HG02588 (cell line): ENCODE data around the gene NRAS.

ENCODE experiments used
- ATAC-seq: cut with Tn5 transposase; IDR thresholded peaks from one replicate; pipeline ENCODE4 v1.9.1; 2021; ENCODE audit warnings: mild to moderate bottlenecking, moderate library complexity; ENCODE audit not compliant: unreplicated experiment

The NRAS gene

GRCh38 chr1:114728553-114728952, 12.0 kb upstream of the NRAS start:
- no peak for ATAC-seq

GRCh38 chr1:114725230-114725629, 8.7 kb upstream of the NRAS start:
- no peak for ATAC-seq

GRCh38 chr1:114723915-114724314, 7.3 kb upstream of the NRAS start:
- ATAC-seq, result no peak

DNA sequence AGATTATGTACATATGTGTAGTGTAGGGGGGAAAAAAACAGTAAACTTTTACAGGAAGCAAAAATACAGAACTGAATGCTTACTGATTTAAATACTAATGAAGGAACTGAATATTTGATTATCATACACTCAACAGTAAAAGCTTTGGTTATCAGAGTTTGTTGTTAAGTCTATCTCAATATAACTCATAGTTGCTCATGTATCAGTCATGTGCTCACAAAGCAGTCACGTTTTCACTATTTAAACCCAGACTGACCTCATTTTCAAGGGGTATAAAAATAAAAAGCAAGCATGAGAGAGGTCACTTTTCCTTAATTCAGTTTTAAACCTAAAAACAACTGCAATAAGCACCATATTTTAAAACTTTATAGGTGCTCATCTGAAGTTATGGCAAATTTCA, 6.9 kb upstream of the NRAS start:
- no peak for ATAC-seq

GRCh38 chr1:114720492-114720891, 3.9 kb upstream of the NRAS start:
- no peak for ATAC-seq

DNA sequence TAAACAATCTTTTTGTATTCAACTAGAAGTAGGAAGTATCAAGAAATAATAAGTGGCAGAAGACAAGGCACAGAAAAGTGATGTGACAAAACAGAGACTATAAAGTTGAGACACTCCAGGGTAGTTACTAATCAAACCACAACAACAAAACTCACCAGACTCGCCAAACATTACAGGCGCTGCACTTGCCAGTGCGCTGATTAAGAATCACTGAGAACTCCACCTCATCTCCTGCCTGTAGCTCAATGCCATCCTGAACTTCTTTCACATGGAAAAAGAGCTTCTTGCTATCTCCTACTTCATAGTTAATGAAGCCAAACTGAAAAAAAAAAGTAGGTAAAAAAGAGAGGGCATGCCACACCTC, 2.8 kb upstream of the NRAS start:
- no peak for ATAC-seq

- ATAC-seq, result no peak
Measured at GRCh38 chr1:114718661-114719423, 2.3 kb upstream of the NRAS start.

GRCh38 chr1:114715952-114716303, 643 bp downstream of the NRAS start:
- peak; percentile 13 for ATAC-seq

DNA sequence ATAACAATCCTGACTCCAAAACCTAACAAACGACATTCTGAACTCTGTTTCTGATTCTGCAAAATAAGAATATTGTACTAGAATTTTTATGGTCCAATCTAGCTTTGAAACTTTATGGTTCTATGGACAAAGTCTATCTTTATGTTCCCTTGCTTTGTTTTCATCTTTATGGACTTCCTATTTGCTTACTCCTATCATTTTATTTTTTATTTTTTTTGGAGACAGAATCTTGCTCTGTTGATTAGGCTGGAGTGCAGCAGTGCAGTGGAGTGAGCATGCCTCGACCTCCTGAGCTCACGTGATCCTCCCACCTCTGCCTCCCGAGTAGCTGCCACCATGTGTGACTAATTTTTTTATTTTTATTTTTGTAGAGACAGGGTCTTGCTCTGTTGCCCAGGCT, 3.6 kb downstream of the NRAS start:
- ATAC-seq, result no peak

DNA sequence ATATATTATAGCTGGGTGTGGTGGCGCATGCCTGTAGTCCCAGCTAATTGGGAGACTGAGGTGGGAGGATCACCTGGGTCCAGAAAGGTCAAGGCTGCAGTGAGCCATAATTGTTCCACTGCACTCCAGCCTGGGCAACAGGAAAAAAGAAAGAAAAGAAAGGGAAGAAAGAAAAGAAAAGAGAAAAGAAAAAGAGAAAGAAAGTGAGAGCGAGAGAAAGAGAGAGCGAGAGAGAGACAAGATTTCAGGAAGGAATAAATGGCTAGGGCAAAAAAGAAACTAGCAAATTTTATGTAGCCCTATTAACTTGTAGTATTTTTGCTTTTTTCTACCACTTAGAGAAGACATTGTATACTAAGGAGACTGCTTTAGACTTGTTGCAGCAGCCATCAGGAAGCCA, 6.2 kb downstream of the NRAS start:
- ATAC-seq, result no peak

- ATAC-seq, result no peak
Measured at GRCh38 chr1:114707604-114708003, 9.0 kb downstream of the NRAS start.

- peak; percentile 51 for ATAC-seq
Measured at GRCh38 chr1:114703242-114703641, 13.3 kb downstream of the NRAS start.

DNA sequence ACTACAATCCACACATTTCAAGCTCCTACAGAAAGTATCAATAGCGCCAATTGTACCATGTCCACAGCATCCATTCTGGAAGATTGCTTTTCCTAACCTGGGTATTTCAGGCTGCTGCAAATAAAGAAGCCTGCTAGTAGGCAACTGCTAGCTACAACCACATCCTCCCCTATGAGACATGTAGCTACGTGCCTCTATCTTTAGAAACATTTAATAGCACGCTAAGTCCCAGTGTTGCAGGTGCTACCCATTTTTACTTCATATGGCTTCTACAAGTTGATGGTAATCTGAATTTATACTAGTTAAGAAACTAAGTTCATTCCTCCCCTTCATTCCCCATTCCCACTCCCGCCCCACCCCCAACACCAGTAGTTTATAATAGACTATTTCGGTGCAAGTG, 13.8 kb downstream of the NRAS start:
- no peak for ATAC-seq

- ATAC-seq, result no peak
Measured at GRCh38 chr1:114701931-114702330, 14.6 kb downstream of the NRAS start.

GRCh38 chr1:114700036-114700600, 16.5 kb downstream of the NRAS start:
- ATAC-seq, result no peak

DNA sequence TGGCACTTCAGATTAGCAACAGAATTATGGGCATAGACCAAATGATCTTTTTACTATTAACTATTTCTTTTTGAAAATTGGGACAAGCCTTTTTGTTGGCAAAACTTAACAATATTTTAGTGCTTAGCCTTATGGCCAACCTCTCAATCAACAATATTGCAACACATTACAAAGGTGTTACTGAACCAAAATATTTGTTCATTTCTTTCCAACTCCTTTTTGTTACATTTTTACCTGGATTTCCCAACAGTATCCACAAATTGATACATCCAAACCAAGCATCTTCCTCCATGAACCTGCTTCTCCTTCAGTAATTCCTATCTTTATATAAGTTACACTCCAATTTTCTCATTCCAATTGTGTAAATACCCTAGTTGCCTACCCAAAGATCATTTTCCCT, 19.8 kb downstream of the NRAS start:
- ATAC-seq, result no peak

GRCh38 chr1:114695430-114696058, 21.0 kb downstream of the NRAS start, which contains the start of gene AMPD1:
TSS of gene AMPD1 (minus strand) at chr1:114695546. CDS start at chr1:114695471, 75 bp downstream.
- no peak for ATAC-seq

DNA sequence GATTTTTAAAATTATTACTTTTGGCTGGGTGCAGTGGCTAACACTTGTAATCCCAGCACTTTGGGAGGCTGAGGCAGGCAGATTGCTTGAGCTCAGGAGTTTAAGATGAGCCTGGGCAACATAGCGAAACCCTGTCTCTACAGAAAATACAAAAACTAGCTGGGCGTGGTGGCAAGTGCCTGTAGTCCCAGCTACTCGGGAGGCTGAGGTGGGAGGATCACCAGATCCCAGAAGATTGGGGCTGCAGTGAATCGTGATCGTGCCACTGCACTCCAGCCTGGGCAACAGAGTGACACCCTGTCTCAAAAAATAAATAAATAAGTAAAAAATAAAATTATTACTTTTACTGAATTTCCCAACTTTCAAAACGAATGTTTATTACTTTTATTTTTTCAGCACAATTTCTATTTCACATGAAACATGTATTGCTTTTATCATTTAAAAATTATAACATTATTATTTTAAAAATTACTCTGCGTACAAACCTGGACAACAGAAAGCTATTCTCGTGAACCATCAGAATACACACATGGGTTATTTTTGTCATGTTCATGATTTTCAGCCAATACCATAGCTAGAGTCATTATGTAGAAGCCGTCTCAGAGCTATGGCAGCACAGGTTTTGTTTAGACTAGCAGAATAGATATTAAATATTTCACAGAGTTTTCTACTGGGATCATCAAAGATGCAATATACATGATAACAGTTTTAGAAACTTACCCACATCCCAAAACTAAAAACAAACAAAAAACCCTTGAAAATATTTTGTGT, 21.8 kb downstream of the NRAS start:
- ATAC-seq, result no peak

- ATAC-seq, result no peak
Measured at GRCh38 chr1:114692947-114693346, 23.6 kb downstream of the NRAS start.

- ATAC-seq, result no peak
Measured at GRCh38 chr1:114691061-114691460, 25.5 kb downstream of the NRAS start.

- no peak for ATAC-seq
Measured at GRCh38 chr1:114690148-114690547, 26.4 kb downstream of the NRAS start.

DNA sequence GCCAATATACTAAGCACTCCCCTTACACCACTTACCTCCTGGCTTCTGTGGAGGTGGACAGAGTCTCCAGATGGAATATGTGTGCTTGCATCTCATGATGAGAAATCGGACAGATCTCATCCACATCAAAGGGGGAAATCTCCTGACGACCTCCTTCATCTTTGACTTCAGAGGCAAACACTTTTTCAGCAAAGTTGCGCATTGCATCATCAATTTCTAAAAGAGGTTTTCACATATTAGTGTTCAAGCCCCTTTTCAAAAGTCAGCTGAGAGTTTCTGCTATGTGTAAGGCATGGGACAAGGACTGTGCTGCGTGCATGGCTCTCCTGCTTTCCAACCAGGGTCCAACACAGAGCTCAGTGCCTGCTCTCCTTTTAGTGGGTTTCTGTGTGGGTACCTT, 28.0 kb downstream of the NRAS start:
- ATAC-seq, result no peak
